CD1c-positive myeloid dendritic cell (primary cell): Measurements from ENCODE around the gene HLF.

Experiments
- DNase-seq: peaks from one replicate; pipeline ENCODE4 v3.0.0-alpha.2; 2016; ENCODE audit errors: extremely low spot score

HLF gene

GRCh38 chr17:55354010-55354409 lies 89.2 kb downstream of the HLF start:
- no peak for DNase-seq

GRCh38 chr17:55354941-55355340 lies 90.2 kb downstream of the HLF start:
- DNase-seq: no peak

- peak; percentile 64 for DNase-seq
Measured at GRCh38 chr17:55356434-55357328, 91.9 kb downstream of the HLF start.

GRCh38 chr17:55360971-55361370 lies 96.2 kb downstream of the HLF start:
- DNase-seq: no peak

- DNase-seq: no peak
Measured at GRCh38 chr17:55363033-55363432, 98.3 kb downstream of the HLF start.

GRCh38 chr17:55366020-55366481 lies 101.3 kb downstream of the HLF start:
- DNase-seq: no peak

GRCh38 chr17:55368706-55369105 lies 103.9 kb downstream of the HLF start:
- DNase-seq: no peak
